GM12878 (cell line): ENCODE measurements around the gene CCDC51.

ENCODE experiments used
- CEBPZ ChIP-seq: fragments of 150-350 bp; IDR thresholded peaks from 2 replicates; pipeline ENCODE4 v1.6.1; 2016; ENCODE audit warnings: low read depth, low read length
- CTCF ChIP-seq, 3 experiments: IDR thresholded peaks in 2 of 3; conservative IDR thresholded peaks in 1 of 3; 2 replicates each; pipeline ENCODE4 v1.5.1; 2011; ENCODE audit warnings: low read depth in 3 of 3, low read length in 3 of 3, mild to moderate bottlenecking in 3 of 3, control low read depth in 2 of 3, moderate library complexity in 2 of 3, inconsistent platforms in 1 of 3, mixed read lengths in 1 of 3; ENCODE audit not compliant: control insufficient read depth in 2 of 3, insufficient read depth in 1 of 3; ENCODE audit errors: extremely low read depth in 1 of 3
- EZH2 ChIP-seq: IDR thresholded peaks from 2 replicates; pipeline ENCODE4 v1.6.1; 2012; ENCODE audit warnings: low read depth, mild to moderate bottlenecking, control low read depth, inconsistent platforms, low read length, borderline replicate concordance; ENCODE audit not compliant: control insufficient read depth
- POLR2A ChIP-seq: IDR thresholded peaks from 2 replicates; pipeline ENCODE4 v1.6.1; 2011; ENCODE audit warnings: low read depth, mild to moderate bottlenecking, low read length
- RAD21 ChIP-seq: IDR thresholded peaks from 2 replicates; pipeline ENCODE4 v1.6.1; 2011; ENCODE audit warnings: mild to moderate bottlenecking, low read depth, low read length, moderate library complexity; ENCODE audit not compliant: insufficient read depth
- ZBTB33 ChIP-seq: fragments of 450-650 bp; IDR thresholded peaks from 2 replicates; pipeline ENCODE4 v1.6.1; 2017; ENCODE audit warnings: mild to moderate bottlenecking

- TF ChIP-seq EZH2: no peak
- TF ChIP-seq RAD21: no peak
- no peak for TF ChIP-seq POLR2A
- no peak for TF ChIP-seq ZBTB33
- no peak for TF ChIP-seq CEBPZ
- TF ChIP-seq CTCF (IDR thresholded peaks at IDR 0.05 in 2 of 3, conservative IDR thresholded peaks at IDR 0.05 in 1 of 3; ENCODE audit: control insufficient read depth in 2 of 3, extremely low read depth in 1 of 3, insufficient read depth in 1 of 3, low read depth in 3 of 3, low read length in 3 of 3): no peak
Observed at GRCh38 chr3:48475188-48475587, 35.3 kb upstream of the CCDC51 start.
